H9 (cell line): ENCODE data around the gene ABHD11. TPM values are rescaled to one million over a fixed set of nuclear protein-coding genes. Genes with fewer than 3 reads are reported as not detected.

Source experiments
- DNase-seq: peaks from one replicate; pipeline ENCODE4 v3.0.0-alpha.2; 2017
- H2AFZ ChIP-seq: one replicate; pipeline ENCODE4 v1.6.1; 2013; ENCODE audit warnings: mild to moderate bottlenecking, low read length, control low read depth, moderate library complexity
- H2AK5ac ChIP-seq: 2 replicates; pipeline ENCODE4 v1.6.1; 2013; ENCODE audit warnings: low read length, control low read depth, mixed read lengths; ENCODE audit not compliant: insufficient read length
- H2BK120ac ChIP-seq: one replicate; pipeline ENCODE4 v1.6.1; 2013; ENCODE audit warnings: low read depth, mild to moderate bottlenecking, low read length, control low read depth, inconsistent platforms; ENCODE audit not compliant: poor library complexity, severe bottlenecking
- H2BK12ac ChIP-seq: 2 replicates; pipeline ENCODE4 v1.6.1; 2013; ENCODE audit warnings: low read length, control low read depth, mixed read lengths, low read depth; ENCODE audit not compliant: insufficient read length
- H2BK15ac ChIP-seq: 2 replicates; pipeline ENCODE4 v1.6.1; 2013; ENCODE audit warnings: low read depth, low read length, control low read depth
- H2BK20ac ChIP-seq: one replicate; pipeline ENCODE4 v1.6.1; 2013; ENCODE audit warnings: low read depth, mild to moderate bottlenecking, low read length, control low read depth, inconsistent platforms; ENCODE audit not compliant: poor library complexity, severe bottlenecking
- H2BK5ac ChIP-seq: 2 replicates; pipeline ENCODE4 v1.6.1; 2013; ENCODE audit warnings: low read length, control low read depth, mixed read lengths; ENCODE audit not compliant: insufficient read length
- H3K14ac ChIP-seq: 2 replicates; pipeline ENCODE4 v1.6.1; 2013; ENCODE audit warnings: low read length, control low read depth; ENCODE audit not compliant: insufficient read depth
- H3K18ac ChIP-seq: 2 replicates; pipeline ENCODE4 v1.6.1; 2013; ENCODE audit warnings: low read depth, mild to moderate bottlenecking, mixed read lengths, low read length, control low read depth; ENCODE audit not compliant: insufficient read length
- H3K23ac ChIP-seq: 2 replicates; pipeline ENCODE4 v1.6.1; 2013; ENCODE audit warnings: low read length, control low read depth, mixed read lengths, low read depth; ENCODE audit not compliant: insufficient read length
- H3K23me2 ChIP-seq: 2 replicates; pipeline ENCODE4 v1.6.1; 2013; ENCODE audit warnings: low read depth, mild to moderate bottlenecking, mixed read lengths, low read length, control low read depth; ENCODE audit not compliant: insufficient read length, poor library complexity, severe bottlenecking
- H3K27ac ChIP-seq: 2 replicates; pipeline ENCODE4 v1.5.1; 2013; ENCODE audit warnings: low read length, control low read depth, mixed read lengths, low read depth; ENCODE audit not compliant: insufficient read length
- H3K27me3 ChIP-seq: 2 replicates; pipeline ENCODE4 v1.6.1; 2013; ENCODE audit warnings: low read length, control low read depth, inconsistent platforms; ENCODE audit not compliant: insufficient read depth
- H3K4ac ChIP-seq: 2 replicates; pipeline ENCODE4 v1.6.1; 2013; ENCODE audit warnings: low read depth, mild to moderate bottlenecking, control low read depth, inconsistent platforms, low read length, moderate library complexity
- H3K4me1 ChIP-seq: 2 replicates; pipeline ENCODE4 v1.6.1; 2013; ENCODE audit warnings: low read length, control low read depth, inconsistent platforms; ENCODE audit not compliant: insufficient read depth
- H3K4me2 ChIP-seq: 2 replicates; pipeline ENCODE4 v1.6.1; 2013; ENCODE audit warnings: low read length, control low read depth, mixed read lengths; ENCODE audit not compliant: insufficient read length, insufficient read depth
- H3K56ac ChIP-seq: 2 replicates; pipeline ENCODE4 v1.6.1; 2013; ENCODE audit warnings: low read depth, mild to moderate bottlenecking, mixed read lengths, low read length, control low read depth; ENCODE audit not compliant: insufficient read length
- H3K79me1 ChIP-seq: 2 replicates; pipeline ENCODE4 v1.6.1; 2013; ENCODE audit warnings: low read depth, mild to moderate bottlenecking, moderate library complexity, low read length, control low read depth, inconsistent platforms; ENCODE audit not compliant: insufficient read depth, poor library complexity, severe bottlenecking
- H3K79me2 ChIP-seq: 2 replicates; pipeline ENCODE4 v1.6.1; 2013; ENCODE audit warnings: low read length, control low read depth, inconsistent platforms; ENCODE audit not compliant: insufficient read depth
- H3K9ac ChIP-seq: 2 replicates; pipeline ENCODE4 v1.6.1; 2013; ENCODE audit warnings: low read length, control low read depth, mixed read lengths; ENCODE audit not compliant: insufficient read length; ENCODE audit errors: extremely low read depth
- H3K9me3 ChIP-seq: one replicate; pipeline ENCODE4 v1.6.1; 2013; ENCODE audit warnings: low read depth, low read length, inconsistent platforms; ENCODE audit not compliant: control insufficient read depth
- H3T11ph ChIP-seq: one replicate; pipeline ENCODE4 v1.6.1; 2013; ENCODE audit warnings: mild to moderate bottlenecking, low read length, control low read depth, inconsistent platforms
- H4K20me1 ChIP-seq: one replicate; pipeline ENCODE4 v1.6.1; 2013; ENCODE audit not compliant: control insufficient read depth, insufficient read length, insufficient read depth
- H4K5ac ChIP-seq: 2 replicates; pipeline ENCODE4 v1.6.1; 2013; ENCODE audit warnings: low read depth, mild to moderate bottlenecking, mixed read lengths, low read length, control low read depth; ENCODE audit not compliant: insufficient read length
- H4K8ac ChIP-seq: replicated peaks from 2 replicates; pipeline ENCODE4 v1.6.1; 2013; ENCODE audit warnings: low read length, control low read depth, mixed read lengths, low read depth; ENCODE audit not compliant: insufficient read length
- H4K91ac ChIP-seq: 2 replicates; pipeline ENCODE4 v1.6.1; 2013; ENCODE audit warnings: low read depth, mild to moderate bottlenecking, moderate library complexity, mixed read lengths, low read length, control low read depth; ENCODE audit not compliant: insufficient read length
- H3K27ac Mint-ChIP-seq, 3 experiments: 2 replicates in 2 of 3; 3 replicates in 1 of 3; pipeline ENCODE4 v1.8.0; 2020 to 2021; ENCODE audit warnings: mixed read lengths in 3 of 3, mild to moderate bottlenecking in 1 of 3, moderate library complexity in 1 of 3
- H3K27me3 Mint-ChIP-seq: 2 replicates; pipeline ENCODE4 v1.8.0; 2021; ENCODE audit warnings: low read depth, mild to moderate bottlenecking, moderate library complexity, mixed read lengths
- H3K36me3 Mint-ChIP-seq, 3 experiments: 2 replicates in 2 of 3; 3 replicates in 1 of 3; pipeline ENCODE4 v1.8.0; 2020 to 2021; ENCODE audit warnings: low read depth in 3 of 3, mixed read lengths in 3 of 3; ENCODE audit not compliant: insufficient read depth in 1 of 3
- H3K4me1 Mint-ChIP-seq, 2 experiments: 2 replicates each; pipeline ENCODE4 v1.8.0; 2020; ENCODE audit warnings: mixed read lengths in 2 of 2
- H3K4me3 Mint-ChIP-seq, 2 experiments: 2 replicates in 1 of 2; 3 replicates in 1 of 2; pipeline ENCODE4 v1.8.0; 2020 to 2021; ENCODE audit warnings: mild to moderate bottlenecking in 2 of 2, mixed read lengths in 2 of 2, moderate library complexity in 1 of 2
- H3K9me3 Mint-ChIP-seq, 2 experiments: 2 replicates in 1 of 2; 3 replicates in 1 of 2; pipeline ENCODE4 v1.8.0; 2020; ENCODE audit warnings: mild to moderate bottlenecking in 2 of 2, mixed read lengths in 2 of 2, moderate library complexity in 1 of 2
- WGBS: extraction: QIAGEN DNeasy Blood & Tissue Kit; methylation state at CpG from one replicate; pipeline ENCODE4 v1.1.7; 2013; ENCODE audit warnings: missing lambda C conversion rate, low lambda C conversion rate, mixed read lengths; ENCODE audit not compliant: insufficient read length; ENCODE audit errors: extremely low coverage; 5-methylcytosine and 5-hydroxymethylcytosine counted together
- total RNA-seq: library from RNA; stranded (reverse); gene quantifications from 2 replicates; pipeline ENCODE4 v1.2.1, GENCODE V29; 2021
- TF ChIP-seq, protein P1 (sequence below): fragments of 200-600 bp; sonication (generic); conservative IDR thresholded peaks from 3 replicates; pipeline ENCODE4 v1.8.0; 2021; ENCODE audit warnings: antibody characterized with exemption, mild to moderate bottlenecking

Gene ABHD11
- total RNA-seq, 1 experiment from 2014 or later, result 34.4 TPM

DNA sequence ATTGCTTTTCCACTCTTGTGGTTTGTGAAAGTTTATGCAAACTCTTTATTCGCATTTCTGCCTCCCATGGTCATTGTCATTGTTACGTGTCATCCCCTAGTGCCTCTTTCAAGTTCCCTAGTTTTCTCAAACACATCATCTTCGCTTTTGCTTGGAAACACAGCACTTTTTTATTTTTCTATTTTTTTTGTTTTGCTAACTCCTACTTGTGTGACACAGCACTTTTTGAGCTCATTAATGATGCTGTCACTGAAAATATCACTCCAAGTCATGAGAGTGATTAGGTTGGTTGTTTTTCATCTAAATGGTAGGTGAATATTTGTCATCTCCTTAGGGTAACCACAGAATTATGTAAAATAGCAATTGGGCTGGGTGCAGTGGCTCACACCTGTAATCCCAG is 10.7 kb downstream of the ABHD11 start:
- Histone ChIP-seq H2BK20ac (no peak overlapping the region), H3K79me1 (no peaks in the 10 kb centered on the region), H4K8ac (no peak overlapping the region), H4K5ac (no peak overlapping the region), H3T11ph (no peak overlapping the region), H3K4me1 (no peaks in the 10 kb centered on the region), H3K23me2 (no peaks in the 10 kb centered on the region), H3K79me2 (no peaks in the 10 kb centered on the region), H2BK15ac (no peak overlapping the region), H2AFZ (no peak overlapping the region), H3K4me2 (no peak overlapping the region), H3K9me3 (no peaks in the 10 kb centered on the region), H2BK120ac (no peak overlapping the region), H3K27me3 (no peaks in the 10 kb centered on the region), H3K4ac (no peak overlapping the region), H3K14ac (no peak overlapping the region), H3K27ac (no peak overlapping the region), H3K9ac (no peak overlapping the region), H2AK5ac (no peak overlapping the region), H3K56ac (no peak overlapping the region), H4K20me1 (no peaks in the 10 kb centered on the region), H2BK5ac (no peak overlapping the region), H4K91ac (no peak overlapping the region), H2BK12ac (no peak overlapping the region), H3K18ac (no peak overlapping the region), H3K23ac (no peak overlapping the region)
- DNase-seq, result no peak
- Mint-ChIP-seq H3K9me3 (no peaks in the 10 kb centered on the region), H3K36me3 (no peaks in the 10 kb centered on the region), H3K4me3 (no peak overlapping the region), H3K27ac (no peak overlapping the region; a peak in 1 of 7 replicates), H3K4me1 (peaks cover 9 to 13% of the 10 kb centered on the region in 2 experiments), H3K27me3 (peaks cover 2% of the 10 kb centered on the region)
- TF ChIP-seq, protein P1, sequence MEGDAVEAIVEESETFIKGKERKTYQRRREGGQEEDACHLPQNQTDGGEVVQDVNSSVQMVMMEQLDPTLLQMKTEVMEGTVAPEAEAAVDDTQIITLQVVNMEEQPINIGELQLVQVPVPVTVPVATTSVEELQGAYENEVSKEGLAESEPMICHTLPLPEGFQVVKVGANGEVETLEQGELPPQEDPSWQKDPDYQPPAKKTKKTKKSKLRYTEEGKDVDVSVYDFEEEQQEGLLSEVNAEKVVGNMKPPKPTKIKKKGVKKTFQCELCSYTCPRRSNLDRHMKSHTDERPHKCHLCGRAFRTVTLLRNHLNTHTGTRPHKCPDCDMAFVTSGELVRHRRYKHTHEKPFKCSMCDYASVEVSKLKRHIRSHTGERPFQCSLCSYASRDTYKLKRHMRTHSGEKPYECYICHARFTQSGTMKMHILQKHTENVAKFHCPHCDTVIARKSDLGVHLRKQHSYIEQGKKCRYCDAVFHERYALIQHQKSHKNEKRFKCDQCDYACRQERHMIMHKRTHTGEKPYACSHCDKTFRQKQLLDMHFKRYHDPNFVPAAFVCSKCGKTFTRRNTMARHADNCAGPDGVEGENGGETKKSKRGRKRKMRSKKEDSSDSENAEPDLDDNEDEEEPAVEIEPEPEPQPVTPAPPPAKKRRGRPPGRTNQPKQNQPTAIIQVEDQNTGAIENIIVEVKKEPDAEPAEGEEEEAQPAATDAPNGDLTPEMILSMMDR, result no peak
- no CpG with 5 or more reads among the region's 3 CpGs for WGBS
